B cell (primary cell): ENCODE measurements around the gene ZNF718. TPM values are rescaled to one million over a fixed set of nuclear protein-coding genes. Genes with fewer than 3 reads are reported as not detected.

ENCODE experiments used
- ATAC-seq: fragments of 200-7000 bp; cut with Tn5 transposase; one replicate; pipeline ENCODE4 v1.10.0; 2021; ENCODE audit warnings: low read depth, mild to moderate bottlenecking, moderate number of reproducible peaks, moderate library complexity
- CTCF ChIA-PET: fragments of 350-600 bp; sonication (Branson Sonifier 250); formaldehyde crosslinking; loops from one replicate; lab custom pipeline; 2021; ENCODE audit warnings: antibody characterized with exemption, inconsistent platforms; lab: Charles Lee
- POLR2A ChIA-PET: fragments of 350-600 bp; sonication (Branson Sonifier 250); formaldehyde crosslinking; loops from one replicate; lab custom pipeline; 2021; ENCODE audit warnings: antibody characterized with exemption; lab: Charles Lee
- DNase-seq: peaks from one replicate; pipeline ENCODE4 v3.0.0; 2013
- H2AFZ ChIP-seq: 2 replicates; pipeline ENCODE4 v1.6.1; 2012; ENCODE audit warnings: mild to moderate bottlenecking, low read depth, low read length; ENCODE audit not compliant: insufficient read depth, poor library complexity, severe bottlenecking
- H3K27ac ChIP-seq, 2 donors: 1 replicate in 1 of 2; 2 replicates in 1 of 2; pipeline ENCODE4 v1.5.1; 2012 to 2013; ENCODE audit warnings: low read length in 2 of 2, mild to moderate bottlenecking in 2 of 2, moderate library complexity in 1 of 2
- H3K27me3 ChIP-seq, 4 experiments: fragments of 200-600 bp in 1 of 4; sonication (generic) in 1 of 4; replicated peaks in 1 of 4; 1 replicate in 2 of 4; 2 replicates in 2 of 4; pipeline versions ENCODE4 v1.6.1 to v1.7.0; 2013 to 2016; ENCODE audit warnings: low read length in 3 of 4, mild to moderate bottlenecking in 2 of 4, mixed read lengths in 1 of 4, moderate library complexity in 1 of 4; ENCODE audit not compliant: insufficient read depth in 4 of 4, control insufficient read depth in 3 of 4; ENCODE audit errors: control extremely low read depth in 1 of 4
- H3K36me3 ChIP-seq, 2 experiments: replicated peaks in 1 of 2; 1 replicate in 1 of 2; 2 replicates in 1 of 2; pipeline versions ENCODE4 v1.6.1 to v1.7.1; 2013; ENCODE audit warnings: low read length in 1 of 2; ENCODE audit not compliant: insufficient read depth in 2 of 2, control insufficient read depth in 1 of 2; ENCODE audit errors: control extremely low read depth in 1 of 2, extremely low read depth in 1 of 2
- H3K4me1 ChIP-seq, 2 donors: fragments of 200-600 bp in 1 of 2; sonication (generic) in 1 of 2; 1 replicate in 1 of 2; 2 replicates in 1 of 2; pipeline versions ENCODE4 v1.5.1 to v1.6.1; 2013 to 2017; ENCODE audit warnings: low read length in 2 of 2; ENCODE audit not compliant: control insufficient read depth in 2 of 2, insufficient read depth in 2 of 2
- H3K4me2 ChIP-seq: replicated peaks from 2 replicates; pipeline ENCODE3; 2012; ENCODE audit warnings: mild to moderate bottlenecking, low read depth, low read length; ENCODE audit not compliant: poor library complexity, severe bottlenecking
- H3K4me3 ChIP-seq, 5 experiments: fragments of 200-600 bp in 1 of 5; sonication (generic) in 1 of 5; 1 replicate in 3 of 5; 2 replicates in 2 of 5; pipeline versions ENCODE4 v1.5.1 to v1.7.0; 2011 to 2016; ENCODE audit warnings: low read length in 4 of 5, mild to moderate bottlenecking in 4 of 5, low read depth in 2 of 5, control low read depth in 1 of 5, moderate library complexity in 1 of 5; ENCODE audit not compliant: insufficient read depth in 1 of 5; ENCODE audit errors: control extremely low read depth in 1 of 5, extremely low read depth in 1 of 5
- H3K79me2 ChIP-seq: fragments of 200-600 bp; sonication (generic); one replicate; pipeline ENCODE4 v1.6.0; 2016; ENCODE audit warnings: low read length; ENCODE audit not compliant: control insufficient read depth, insufficient read depth
- H3K9ac ChIP-seq: fragments of 200-600 bp; sonication (generic); 2 replicates; pipeline ENCODE4 v1.6.1; 2017; ENCODE audit warnings: mild to moderate bottlenecking, low read length, moderate library complexity
- H3K9me3 ChIP-seq, 3 donors: one replicate each; pipeline versions ENCODE4 v1.6.1 to v1.7.1; 2013; ENCODE audit warnings: low read length in 2 of 3; ENCODE audit not compliant: control insufficient read depth in 2 of 3, insufficient read depth in 1 of 3; ENCODE audit errors: control extremely low read depth in 1 of 3
- H4K20me1 ChIP-seq: 2 replicates; pipeline ENCODE4 v1.6.0; 2012; ENCODE audit warnings: mild to moderate bottlenecking, low read length; ENCODE audit not compliant: insufficient read depth, control insufficient read depth, poor library complexity, severe bottlenecking
- H3K27ac Mint-ChIP-seq: one replicate; pipeline ENCODE4 v1.8.0; 2021; ENCODE audit warnings: mixed read lengths
- H3K27me3 Mint-ChIP-seq: one replicate; pipeline ENCODE4 v1.8.0; 2021; ENCODE audit warnings: mixed read lengths
- H3K4me1 Mint-ChIP-seq: one replicate; pipeline ENCODE4 v1.8.0; 2021; ENCODE audit warnings: mixed read lengths
- H3K4me3 Mint-ChIP-seq: one replicate; pipeline ENCODE4 v1.8.0; 2021; ENCODE audit warnings: mixed read lengths
- H3K9me3 Mint-ChIP-seq: one replicate; pipeline ENCODE4 v1.8.0; 2022; ENCODE audit warnings: mixed read lengths; ENCODE audit not compliant: insufficient read depth
- CTCF ChIP-seq: fragments of 200-600 bp; IDR thresholded peaks from one replicate; pipeline ENCODE4 v1.8.0; 2022; ENCODE audit warnings: antibody characterized with exemption, mild to moderate bottlenecking
- EZH2 ChIP-seq: IDR thresholded peaks from 2 replicates; pipeline ENCODE4 v1.6.1; 2012; ENCODE audit warnings: borderline replicate concordance, low read depth, mild to moderate bottlenecking, moderate library complexity, low read length; ENCODE audit not compliant: insufficient read depth, poor library complexity, severe bottlenecking
- WGBS: methylation state at CpG from one replicate; pipeline ENCODE4 v1.1.5; 2013; ENCODE audit warnings: missing lambda C conversion rate; ENCODE audit not compliant: insufficient coverage; 5-methylcytosine and 5-hydroxymethylcytosine counted together
- intact Hi-C: fragments of 100-400 bp; cut with micrococcal nuclease; formaldehyde crosslinking; loops from one replicate; pipeline ENCODE4 v1.10.0; 2022
- polyA minus RNA-seq: library from RNA; depleted of rRNA, polyadenylated mRNA; stranded (reverse); fragments of >200 nt; gene quantifications from 2 replicates; pipeline ENCODE4 v1.2.3, GENCODE V29; 2012
- polyA plus RNA-seq: library from polyadenylated mRNA; depleted of rRNA; stranded (reverse); fragments of >200 nt; gene quantifications from 2 replicates; pipeline ENCODE4 v1.2.3, GENCODE V29; 2012
- total RNA-seq, 2 donors: library from RNA; stranded (reverse); fragments of 120-200 nt in 1 of 2; gene quantifications; 1 replicate in 1 of 2; 2 replicates in 1 of 2; pipeline versions ENCODE4 v1.2.3 to v1.2.4, GENCODE V29; 2013 to 2022

Gene ZNF718
- total RNA-seq (18.0 and 18.2 TPM in 2 replicates), polyA plus RNA-seq (5.3 and 6.7 TPM in 2 replicates), polyA minus RNA-seq (8.5 and 10.8 TPM in 2 replicates)
- total RNA-seq (2013), result 13.2 TPM

GRCh38 chr4:124275-125081 is at the start of gene ZNF718:
Gene ZNF718 (plus strand): TSS chr4:124501. CDS start chr4:124671, 170 bp downstream.
- Histone ChIP-seq H3K9ac (peak within 1 kb of the TSS; percentile 85), H3K27me3 (no peaks in the 10 kb centered on the region), H3K4me3 (peak within 1 kb of the TSS; percentile 56 to 88 (median 80)), H3K9me3 (peaks cover 19 to 63% (median 22%) of the 10 kb centered on the region in 3 donors), H3K4me2 (peak within 1 kb of the TSS; percentile 79), H3K27ac (peak within 1 kb of the TSS; percentile 70 to 82), H4K20me1 (peaks cover 4% of the 10 kb centered on the region), H3K36me3 (peaks cover 11 to 21% of the 10 kb centered on the region in 2 experiments), H3K79me2 (peaks cover 47% of the 10 kb centered on the region), H3K4me1 (peaks cover 17 to 30% of the 10 kb centered on the region in 2 donors), H2AFZ (peak within 1 kb of the TSS; percentile 89)
- Mint-ChIP-seq H3K27ac (peak within 1 kb of the TSS; percentile 98), H3K4me3 (peak within 1 kb of the TSS; percentile 97), H3K27me3 (no peaks in the 10 kb centered on the region), H3K4me1 (peaks cover 32% of the 10 kb centered on the region), H3K9me3 (peaks cover 5% of the 10 kb centered on the region)
- no peak for TF ChIP-seq CTCF
- no peak for TF ChIP-seq EZH2
- intact Hi-C loops, result loop anchor here (5.0 kb wide), 2 partner anchors 118 to 213 kb away; partner anchors contain the start of gene ZNF141
- WGBS, result 3% methylated on average over 43 of the region's 44 CpGs
- ChIA-PET CTCF (interaction anchor here (1.5 to 2.6 kb wide), 3 partner anchors 11 to 210 kb away, joined by 3 to 10 read pairs (median 7); no protein-coding TSS in a partner anchor), POLR2A (interaction anchor here (1.0 to 1.1 kb wide), 3 partner anchors 71 to 549 kb away, joined by 3 to 4 read pairs (median 3); partner anchors contain the start of genes ATP5ME, MYL5, ZNF141 and ZNF595)
- DNase-seq (peak; percentile 95), ATAC-seq (peak; percentile 97)

GRCh38 chr4:85951-86350 is 38.4 kb upstream of the ZNF718 start:
- TF ChIP-seq EZH2 (no peak), CTCF (no peak)
- no peak overlapping the region for H2AFZ ChIP-seq
- DNase-seq (no peak), ATAC-seq (no peak)
- H4K20me1 ChIP-seq, result no peaks in the 10 kb centered on the region
- peaks cover 0 to 27% of the 10 kb centered on the region in 2 experiments for H3K36me3 ChIP-seq
- H3K4me2 ChIP-seq, result no peak overlapping the region
- no peaks in the 10 kb centered on the region for H3K4me1 ChIP-seq
- H3K9ac ChIP-seq, result no peak overlapping the region
- no peaks in the 10 kb centered on the region for H3K27me3 ChIP-seq
- H3K9me3 ChIP-seq, result peaks cover 30 to 69% (median 64%) of the 10 kb centered on the region in 3 donors
- ChIA-PET CTCF (no interaction called here), POLR2A (no interaction called here)
- no peak overlapping the region for H3K4me3 Mint-ChIP-seq
- intact Hi-C loops, result no loop called here
- H3K4me3 ChIP-seq, result no peak overlapping the region
- peaks cover 38% of the 10 kb centered on the region for H3K9me3 Mint-ChIP-seq
- H3K27ac ChIP-seq, result no peak overlapping the region
- WGBS, result 100% methylated on average over 2 of the region's 3 CpGs
- H3K79me2 ChIP-seq, result no peaks in the 10 kb centered on the region
- no peaks in the 10 kb centered on the region for H3K4me1 Mint-ChIP-seq
- H3K27ac Mint-ChIP-seq, result no peak overlapping the region
- H3K27me3 Mint-ChIP-seq, result no peaks in the 10 kb centered on the region
